Measurements from ENCODE around the gene NFASC.

DNA sequence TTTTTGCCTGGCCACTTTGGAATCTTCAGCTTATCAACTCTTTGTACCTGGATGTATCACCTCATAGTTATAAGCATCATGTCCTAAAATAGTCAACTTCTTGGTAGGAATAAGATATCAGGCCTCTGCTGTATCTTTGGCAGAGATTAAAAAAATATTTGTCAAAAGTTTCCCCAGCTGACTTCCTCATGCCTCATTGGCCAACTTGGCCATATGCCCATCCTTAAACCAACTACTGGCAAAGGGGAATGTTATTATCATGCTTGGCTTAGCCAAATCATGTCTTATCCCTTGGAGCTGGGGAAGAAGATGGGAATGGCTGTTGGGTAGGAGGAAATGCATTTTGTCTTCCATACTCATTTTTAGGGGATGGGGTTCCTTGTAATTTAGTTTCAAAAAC lies 23.4 kb downstream of the NFASC start:
- no peak for TF ChIP-seq EZH2 (IDR thresholded peaks at IDR 0.05; ENCODE audit: insufficient read depth, low read length)
- TF ChIP-seq, protein P1, sequence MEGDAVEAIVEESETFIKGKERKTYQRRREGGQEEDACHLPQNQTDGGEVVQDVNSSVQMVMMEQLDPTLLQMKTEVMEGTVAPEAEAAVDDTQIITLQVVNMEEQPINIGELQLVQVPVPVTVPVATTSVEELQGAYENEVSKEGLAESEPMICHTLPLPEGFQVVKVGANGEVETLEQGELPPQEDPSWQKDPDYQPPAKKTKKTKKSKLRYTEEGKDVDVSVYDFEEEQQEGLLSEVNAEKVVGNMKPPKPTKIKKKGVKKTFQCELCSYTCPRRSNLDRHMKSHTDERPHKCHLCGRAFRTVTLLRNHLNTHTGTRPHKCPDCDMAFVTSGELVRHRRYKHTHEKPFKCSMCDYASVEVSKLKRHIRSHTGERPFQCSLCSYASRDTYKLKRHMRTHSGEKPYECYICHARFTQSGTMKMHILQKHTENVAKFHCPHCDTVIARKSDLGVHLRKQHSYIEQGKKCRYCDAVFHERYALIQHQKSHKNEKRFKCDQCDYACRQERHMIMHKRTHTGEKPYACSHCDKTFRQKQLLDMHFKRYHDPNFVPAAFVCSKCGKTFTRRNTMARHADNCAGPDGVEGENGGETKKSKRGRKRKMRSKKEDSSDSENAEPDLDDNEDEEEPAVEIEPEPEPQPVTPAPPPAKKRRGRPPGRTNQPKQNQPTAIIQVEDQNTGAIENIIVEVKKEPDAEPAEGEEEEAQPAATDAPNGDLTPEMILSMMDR (IDR thresholded peaks at IDR 0.05; ENCODE audit: insufficient read depth, low read depth, low read length): no peak

Measured in astrocyte (in vitro differentiated cells and primary cell).